Measurements from ENCODE around the gene SERINC5.

GRCh38 chr5:80277191-80277590, 21.3 kb upstream of the SERINC5 start:
- TF ChIP-seq EZH2phosphoT487 (IDR thresholded peaks at IDR 0.05; ENCODE audit: low read length) (no peak), CTCF (IDR thresholded peaks at IDR 0.05; ENCODE audit: low read length) (no peak)

Measured in MM.1S (cell line).